Esophagus squamous epithelium (tissue), 4 donors: Measurements from ENCODE around the gene SRD5A3.

Source experiments
- CTCF ChIP-seq, 6 experiments: fragments of 450-650 bp in 4 of 6; fragments of 200-600 bp in 2 of 6; sonication (generic) in 2 of 6; IDR thresholded peaks; one replicate each; pipeline ENCODE4 v1.5.1; 2016 to 2019; ENCODE audit warnings: antibody characterized with exemption in 6 of 6, mild to moderate bottlenecking in 4 of 6, moderate library complexity in 4 of 6
- POLR2A ChIP-seq, 4 donors: fragments of 450-650 bp; IDR thresholded peaks; one replicate each; pipeline ENCODE4 v1.6.1; 2017; ENCODE audit warnings: antibody characterized with exemption in 4 of 4, mild to moderate bottlenecking in 4 of 4, moderate library complexity in 3 of 4

GRCh38 chr4:55312489-55313101 lies 33.4 kb upstream of the SRD5A3 start:
- TF ChIP-seq CTCF (IDR thresholded peaks at IDR 0.05): peak in 5 of 6 experiments; percentile 25 to 64 (median 55)
- TF ChIP-seq POLR2A (IDR thresholded peaks at IDR 0.05): no peak
